Cerebellar cortex (tissue), 1 donor: Measurements from ENCODE around the gene UBTD2.
A peak's percentile ranks its signal among the peaks of the same experiment; 100 is the strongest.
"Not testable (repeated sequence)": the region's sequence is repeated elsewhere in the genome, so short reads cannot be mapped to it uniquely, and the experiment has no call there.

ENCODE experiments used
- DNase-seq: peaks from one replicate; pipeline ENCODE4 v3.0.0-alpha.2; 2015; ENCODE audit warnings: low spot score

Gene UBTD2, protein sequence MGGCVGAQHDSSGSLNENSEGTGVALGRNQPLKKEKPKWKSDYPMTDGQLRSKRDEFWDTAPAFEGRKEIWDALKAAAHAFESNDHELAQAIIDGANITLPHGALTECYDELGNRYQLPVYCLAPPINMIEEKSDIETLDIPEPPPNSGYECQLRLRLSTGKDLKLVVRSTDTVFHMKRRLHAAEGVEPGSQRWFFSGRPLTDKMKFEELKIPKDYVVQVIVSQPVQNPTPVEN

DNA sequence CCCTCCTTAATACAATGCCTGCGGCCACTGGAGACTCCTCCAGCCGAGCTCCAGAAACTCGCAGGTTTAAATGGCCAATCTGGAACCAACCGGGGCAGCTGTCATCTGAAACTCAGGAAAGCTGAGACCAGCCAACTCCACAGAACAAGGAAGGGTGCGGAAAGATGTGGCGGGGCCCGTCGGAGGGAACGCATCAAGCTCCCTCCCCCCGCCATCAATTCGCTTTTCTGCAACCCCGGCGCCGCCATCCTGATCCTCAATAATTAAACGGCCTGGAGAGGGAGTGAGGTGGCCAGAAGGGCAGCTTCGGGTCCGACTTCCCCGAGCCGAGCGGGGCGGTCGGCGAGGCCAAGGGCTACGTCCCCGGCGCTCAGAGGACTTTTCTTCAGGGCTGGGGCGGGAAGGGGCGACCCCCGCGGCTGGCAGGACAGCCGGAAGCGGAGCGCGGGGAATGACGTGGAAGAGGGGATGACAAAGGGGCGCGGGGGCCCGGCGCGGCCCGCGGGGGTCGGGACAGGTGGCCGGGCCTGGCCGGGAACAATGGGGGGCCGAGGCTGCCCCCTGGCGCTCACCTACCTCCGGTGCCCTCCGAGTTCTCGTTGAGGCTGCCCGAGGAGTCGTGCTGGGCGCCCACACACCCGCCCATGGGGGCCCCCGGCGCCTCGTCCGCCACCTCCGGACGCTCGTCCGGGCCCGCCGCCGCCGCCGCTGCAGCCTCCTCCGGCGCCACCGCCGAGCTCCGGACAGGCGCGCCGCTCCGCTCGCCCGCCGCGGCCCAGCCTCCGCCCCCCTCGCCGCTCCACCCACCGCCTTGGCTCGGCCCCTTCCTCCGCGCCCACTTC lies at the start of gene UBTD2:
Gene UBTD2 (minus strand): TSS at position 745 of the 842 bp plus-strand sequence. CDS start 99 bp downstream, at position 646.
- peak; percentile 78 for DNase-seq

DNA sequence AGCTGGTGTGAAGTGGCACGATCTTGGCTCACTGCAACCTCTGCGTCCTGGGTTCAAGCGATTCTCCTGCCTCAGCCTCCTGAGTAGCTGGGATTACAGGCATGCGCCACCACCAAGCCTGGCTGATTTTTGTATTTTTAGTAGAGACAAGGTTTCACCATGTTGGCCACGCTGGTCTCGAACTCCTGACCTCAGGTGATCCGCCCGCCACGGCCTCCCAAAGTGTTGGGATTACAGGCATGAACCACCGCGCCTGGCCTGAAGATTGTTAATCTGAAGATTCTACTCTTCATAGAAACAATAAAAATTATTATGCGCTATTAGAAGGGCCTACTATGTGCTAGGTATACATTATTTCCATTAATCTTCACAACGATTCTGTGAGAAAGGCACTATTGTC lies 43.3 kb upstream of the UBTD2 start:
- DNase-seq = not testable (repeated sequence)

DNA sequence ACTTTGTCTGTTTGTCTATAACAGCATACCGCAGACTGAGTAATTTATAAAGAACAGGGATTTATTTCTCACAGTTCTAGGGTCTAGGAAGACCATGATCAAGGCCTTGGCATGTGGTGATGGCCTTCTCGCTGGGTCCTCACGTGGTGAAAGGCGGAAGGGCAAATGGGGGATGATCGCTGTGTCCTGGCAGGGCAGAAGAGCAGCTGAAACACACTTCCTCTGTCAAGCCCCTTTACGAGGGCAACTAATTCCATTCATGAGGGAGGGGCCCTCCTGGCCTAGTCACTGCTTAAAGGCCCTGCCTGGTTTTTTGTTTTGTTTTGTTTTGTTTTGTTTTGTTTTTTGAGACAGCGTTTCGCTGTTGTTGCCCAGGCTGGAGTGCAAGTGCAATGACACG lies 41.9 kb upstream of the UBTD2 start:
- DNase-seq = no peak

DNA sequence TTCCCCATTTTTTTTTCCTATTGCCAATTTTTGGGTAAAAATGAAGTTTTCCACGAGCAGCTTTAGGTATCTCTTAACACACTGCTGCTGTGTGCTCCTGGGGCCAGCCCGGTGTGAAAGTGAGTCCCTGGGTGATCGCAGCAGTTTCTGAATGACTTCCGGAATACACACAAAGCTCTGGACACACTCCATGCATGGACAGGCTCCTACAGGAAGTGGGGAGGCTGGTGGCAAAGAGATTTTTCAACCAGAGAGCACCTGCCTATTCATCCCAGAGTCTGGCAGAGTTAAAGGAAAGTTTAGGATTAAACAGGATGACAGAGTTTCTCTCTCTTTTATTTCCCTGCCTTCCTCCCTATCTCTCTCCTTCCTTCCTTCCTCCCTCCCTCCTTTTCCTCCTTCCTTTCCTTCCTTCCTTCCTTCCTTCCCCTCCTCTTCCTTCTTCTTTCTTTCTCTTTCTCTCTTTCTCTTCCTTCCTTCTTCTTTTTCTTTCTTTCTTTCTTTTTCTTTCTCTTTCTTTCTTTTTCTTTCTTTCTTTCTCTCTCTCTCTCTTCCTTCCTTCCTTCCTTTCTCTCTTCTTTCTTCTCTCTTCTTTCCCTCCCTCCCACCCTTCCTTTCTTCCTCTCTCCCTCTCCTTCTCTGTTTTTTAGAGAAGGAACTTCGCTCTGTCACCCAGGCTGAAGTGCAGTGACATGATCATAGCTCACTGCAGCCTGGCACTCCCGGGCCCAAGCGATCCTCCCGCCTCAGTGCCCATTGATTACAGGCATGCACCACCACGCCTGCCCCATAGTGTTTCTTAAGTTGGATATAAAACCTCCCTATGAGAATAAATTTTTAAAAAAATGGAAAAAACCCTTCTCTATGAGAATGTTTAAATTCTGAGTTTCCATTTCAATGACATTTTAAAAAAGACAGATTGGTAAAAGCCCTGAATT lies 38.7 kb upstream of the UBTD2 start:
- DNase-seq = no peak

DNA sequence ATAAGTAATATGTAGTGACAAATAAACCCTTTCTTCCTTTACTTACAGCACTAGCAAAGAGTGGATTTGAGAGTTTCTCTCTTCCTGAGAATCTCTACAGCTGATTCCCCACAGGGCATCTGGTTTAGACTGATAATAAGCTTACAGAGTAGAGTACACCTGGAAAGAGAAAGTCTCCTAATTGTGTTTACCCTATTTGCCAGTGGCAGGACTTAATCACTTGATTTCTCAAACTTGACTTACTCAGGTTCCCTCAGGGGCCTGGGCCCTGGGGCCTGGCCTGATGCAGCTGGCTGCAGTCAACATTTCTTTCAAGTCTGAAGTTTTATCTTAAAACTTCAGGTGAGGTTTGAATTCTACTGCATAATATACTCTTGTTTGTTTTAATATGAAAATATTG lies 38.0 kb upstream of the UBTD2 start:
- DNase-seq = no peak

DNA sequence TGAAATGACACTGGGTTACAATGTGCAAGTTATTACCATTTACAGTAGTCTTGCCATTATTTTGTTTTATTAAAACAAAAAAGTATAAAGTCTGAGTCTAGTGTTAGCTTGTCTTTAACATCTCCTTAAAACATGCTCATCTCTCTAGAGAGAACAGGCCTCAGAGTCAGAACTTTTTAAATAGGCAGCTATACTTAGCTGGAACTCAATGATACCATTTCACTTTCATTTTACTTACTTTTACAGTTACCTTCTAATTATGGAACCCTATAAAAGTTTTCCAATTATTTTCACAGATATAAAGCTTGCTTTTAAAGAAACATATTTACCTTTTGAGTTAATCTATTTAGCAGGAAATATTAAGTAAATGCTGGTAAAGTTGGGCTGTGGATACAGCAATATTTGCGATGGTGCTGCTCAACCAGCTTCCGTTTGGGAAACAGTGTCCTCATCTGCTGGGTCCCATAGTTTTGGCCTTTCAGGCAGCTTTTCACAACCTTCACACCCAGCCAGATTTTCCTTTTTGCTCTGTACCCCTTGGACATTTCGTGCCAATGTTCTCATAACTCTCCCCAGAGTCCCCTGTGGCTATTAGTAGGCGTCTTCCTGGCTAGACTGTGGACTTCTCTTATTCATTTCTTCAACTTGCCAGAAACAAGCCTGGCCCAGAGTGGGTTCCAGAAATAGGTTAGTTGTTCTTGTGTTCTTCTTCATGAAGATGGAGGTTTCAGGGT lies 36.3 kb upstream of the UBTD2 start:
- DNase-seq = no peak

DNA sequence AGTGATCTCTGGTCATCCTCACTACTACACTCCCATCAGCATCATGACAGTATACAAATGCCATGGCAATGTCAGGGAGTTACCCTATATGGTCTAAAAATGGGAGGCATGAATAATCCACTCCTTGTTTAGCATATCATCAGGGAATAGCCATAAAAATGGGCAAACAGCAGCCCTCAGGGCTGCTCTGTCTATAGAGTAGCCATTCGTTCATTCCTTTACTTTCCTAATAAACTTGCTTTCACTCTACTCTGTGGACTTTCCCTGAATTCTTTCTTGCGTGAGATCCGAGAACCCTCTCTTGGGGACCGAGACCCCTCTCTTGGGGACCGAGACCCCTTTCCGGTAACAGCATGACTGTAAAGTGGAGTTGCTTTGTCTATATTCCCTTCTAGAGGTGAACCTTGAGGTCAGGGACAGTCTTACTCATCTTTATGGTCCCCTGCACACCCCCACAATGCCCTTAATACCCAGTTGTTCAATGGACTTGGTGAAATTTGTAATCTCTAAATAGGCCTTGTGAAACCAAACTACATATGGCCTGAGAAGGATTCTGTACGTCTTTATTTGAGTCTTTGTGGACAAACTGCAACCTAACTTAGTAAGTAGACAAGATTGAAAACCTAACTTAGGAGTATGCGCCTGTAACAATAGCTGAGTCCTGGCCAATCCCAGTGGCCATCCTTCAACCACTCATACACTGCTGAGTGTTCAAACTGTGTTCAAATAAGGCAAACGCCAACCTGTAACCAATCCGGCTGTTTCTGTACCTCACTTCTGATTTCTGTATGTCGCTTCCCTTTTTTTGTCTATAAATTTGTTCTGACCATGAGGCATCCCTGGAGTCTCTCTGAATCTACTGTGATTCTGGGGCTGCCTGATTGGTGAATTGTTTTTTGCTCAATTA lies 32.3 kb upstream of the UBTD2 start:
- DNase-seq = no peak

DNA sequence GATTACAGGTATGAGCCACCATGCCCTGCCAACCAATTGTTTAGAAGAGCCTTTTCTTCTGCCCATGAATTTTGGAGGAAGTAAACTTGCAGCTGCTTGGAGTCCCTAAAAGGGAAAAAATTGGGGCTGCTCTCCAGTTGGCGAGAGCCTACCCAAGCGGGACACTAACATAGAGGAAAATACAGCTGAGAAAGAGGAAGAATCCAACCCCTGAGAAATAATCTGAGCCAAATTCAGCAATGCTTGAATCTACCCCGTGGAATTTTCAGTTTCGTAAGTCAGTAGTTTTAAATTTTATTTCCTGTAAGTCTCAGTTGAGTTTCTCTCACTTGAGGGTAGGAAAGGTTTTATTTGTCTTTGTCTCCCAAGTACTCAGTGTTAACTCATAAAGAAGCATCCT lies 30.4 kb upstream of the UBTD2 start:
- DNase-seq = no peak

DNA sequence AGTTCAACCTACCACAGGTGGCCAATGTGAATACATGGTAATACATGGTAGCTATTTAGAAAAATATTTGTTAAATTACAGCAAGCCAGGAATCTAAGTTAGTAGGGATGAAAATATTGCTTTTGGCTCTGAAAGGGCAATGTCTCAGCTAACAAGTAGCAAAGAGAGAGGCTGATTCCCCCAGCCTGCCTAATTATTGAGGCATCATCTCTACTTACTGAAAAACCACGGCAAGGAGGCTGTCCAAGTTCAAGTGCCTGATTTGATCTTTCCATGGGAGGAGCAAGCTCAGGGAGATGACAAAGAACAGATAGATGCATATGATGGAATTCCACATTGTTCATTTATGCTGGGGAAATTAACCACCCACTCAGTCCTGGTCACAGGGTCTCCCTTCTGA lies 28.7 kb upstream of the UBTD2 start:
- no peak for DNase-seq

DNA sequence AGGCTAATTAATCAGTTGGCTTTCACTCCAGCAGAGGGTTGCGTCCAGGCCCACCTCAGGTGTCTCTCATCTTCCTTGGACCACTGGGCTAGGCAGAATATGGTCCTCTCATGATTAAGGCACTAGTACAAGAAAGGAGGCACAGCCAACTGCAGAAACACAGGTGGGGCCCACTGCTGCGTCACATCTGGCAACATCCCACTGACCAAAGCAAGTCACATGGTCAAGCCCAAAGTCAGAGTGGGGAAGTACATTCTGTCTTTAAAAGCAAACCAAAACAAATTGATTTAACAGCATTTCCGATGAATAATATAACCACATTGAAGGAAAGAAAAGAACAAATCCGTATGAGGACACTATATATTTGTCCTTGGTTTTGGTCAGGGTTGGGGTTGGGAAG lies 28.0 kb upstream of the UBTD2 start:
- no peak for DNase-seq

DNA sequence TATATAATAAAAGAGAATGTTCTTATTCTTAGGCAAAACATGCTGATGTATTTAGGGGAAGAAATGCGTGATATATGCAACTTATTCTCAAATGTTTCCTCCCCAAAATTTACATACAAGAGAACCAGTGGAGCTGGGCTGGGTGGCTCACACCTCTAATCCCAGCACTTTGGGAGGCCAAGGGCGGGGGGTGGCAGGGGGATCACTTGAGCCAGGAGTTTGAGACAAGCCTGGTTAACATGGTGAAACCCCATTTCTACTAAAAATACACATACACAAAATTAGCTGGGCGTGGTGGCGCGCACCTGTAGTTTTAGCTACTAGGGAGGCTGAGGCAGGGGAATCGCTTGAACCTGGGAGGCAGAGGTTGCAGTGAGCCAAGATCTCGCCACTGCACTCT lies 27.5 kb upstream of the UBTD2 start:
- DNase-seq = no peak

DNA sequence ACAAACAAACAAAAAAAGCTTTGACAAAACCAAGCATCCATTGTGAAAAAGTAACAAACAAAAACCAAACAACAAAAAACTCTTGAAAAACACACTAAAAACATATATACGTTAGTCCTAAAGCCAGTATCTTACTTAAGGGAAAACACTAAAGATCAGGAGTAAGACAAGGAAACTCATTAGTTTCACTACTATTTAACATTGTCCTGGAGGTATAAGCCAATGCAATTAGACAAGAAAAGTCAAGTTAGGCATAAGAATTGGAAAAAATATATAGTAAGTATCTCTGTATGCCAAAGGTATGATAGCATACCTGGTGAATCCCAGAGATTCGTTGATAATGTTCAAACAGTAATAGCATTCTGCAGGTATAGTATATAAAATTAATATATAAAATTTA lies 21.8 kb upstream of the UBTD2 start:
- no peak for DNase-seq

DNA sequence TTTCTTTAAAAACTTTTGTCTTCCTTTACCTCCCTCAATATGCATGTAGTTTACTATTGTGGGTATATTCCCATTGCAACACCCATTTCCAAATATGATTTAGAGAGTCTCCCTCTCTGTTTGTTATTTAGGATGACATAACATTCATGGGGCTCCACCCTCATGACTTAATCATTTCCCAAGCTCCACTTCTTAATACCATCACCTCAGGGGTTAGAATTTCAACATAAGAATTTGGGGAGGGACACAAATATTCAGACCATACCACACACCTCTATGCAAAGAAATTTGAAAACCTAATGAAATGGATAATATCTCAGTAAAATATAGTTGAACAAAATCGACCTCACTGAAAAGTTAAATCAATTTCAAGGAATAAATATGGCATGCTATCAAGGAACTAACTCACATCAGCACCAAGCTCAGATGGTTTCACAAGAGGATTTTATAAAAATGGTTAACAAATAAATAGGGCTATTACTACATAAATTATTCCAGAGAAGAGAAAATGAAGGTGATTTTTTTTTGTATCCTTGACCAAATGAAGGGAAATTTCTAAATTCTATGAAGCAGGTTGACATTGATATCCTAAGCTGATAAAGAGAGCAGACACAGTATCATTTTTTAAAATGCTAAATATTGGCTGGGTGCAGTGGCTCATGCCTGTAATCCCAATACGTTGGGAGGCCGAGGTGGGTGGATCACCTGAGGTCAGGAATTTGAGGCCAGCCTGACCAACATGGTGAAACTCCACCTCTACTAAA lies 20.2 kb upstream of the UBTD2 start:
- no peak for DNase-seq

DNA sequence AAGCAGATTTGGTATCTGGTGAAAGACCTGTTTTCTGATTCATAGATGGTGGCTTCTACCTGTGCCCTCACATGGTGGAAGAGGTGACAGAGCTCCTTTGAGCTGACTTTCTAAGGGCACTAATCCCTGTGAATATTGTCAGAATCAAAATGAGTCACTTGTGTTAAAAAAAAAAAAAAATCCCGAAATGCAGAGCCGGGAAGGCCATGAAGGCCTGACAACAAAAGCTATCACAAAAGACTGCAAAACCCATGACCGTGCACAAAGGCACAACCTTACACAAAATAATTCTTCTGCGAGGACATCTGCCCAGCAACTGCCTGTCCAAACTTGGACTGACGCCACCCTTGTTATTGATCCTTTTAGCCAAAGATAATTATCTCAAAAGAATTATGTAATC lies 19.6 kb upstream of the UBTD2 start:
- no peak for DNase-seq

DNA sequence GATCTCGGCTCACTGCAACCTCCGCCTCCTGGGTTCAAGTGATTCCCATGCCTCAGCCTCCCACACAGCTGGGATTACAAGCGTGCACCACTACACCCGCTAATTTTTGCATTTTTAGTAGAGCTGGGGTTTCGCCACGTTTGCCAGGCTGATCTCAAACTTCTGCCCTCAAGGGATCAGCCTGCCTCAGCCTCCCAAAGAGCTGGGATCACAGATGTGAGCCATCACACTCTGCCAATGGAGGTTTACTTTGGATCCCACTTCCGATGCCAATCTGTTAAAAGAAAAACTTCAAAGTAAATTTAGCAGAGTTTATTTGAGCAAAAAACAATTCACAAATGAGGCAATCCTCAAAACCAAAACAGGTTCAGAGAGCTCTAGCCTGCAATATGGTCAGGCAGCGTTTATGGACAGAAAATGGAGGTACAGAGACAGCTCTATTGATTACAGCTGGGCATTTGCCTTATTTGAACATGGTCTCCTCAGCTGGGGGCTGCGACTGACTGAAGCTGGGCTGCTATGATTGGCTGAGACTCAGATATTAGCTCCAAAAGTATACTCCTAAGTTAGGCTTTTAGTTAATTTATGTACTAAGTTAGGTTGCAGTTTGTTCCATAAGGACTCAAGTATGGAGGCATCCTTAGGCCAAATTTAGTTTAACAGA lies 18.6 kb upstream of the UBTD2 start:
- DNase-seq = no peak

DNA sequence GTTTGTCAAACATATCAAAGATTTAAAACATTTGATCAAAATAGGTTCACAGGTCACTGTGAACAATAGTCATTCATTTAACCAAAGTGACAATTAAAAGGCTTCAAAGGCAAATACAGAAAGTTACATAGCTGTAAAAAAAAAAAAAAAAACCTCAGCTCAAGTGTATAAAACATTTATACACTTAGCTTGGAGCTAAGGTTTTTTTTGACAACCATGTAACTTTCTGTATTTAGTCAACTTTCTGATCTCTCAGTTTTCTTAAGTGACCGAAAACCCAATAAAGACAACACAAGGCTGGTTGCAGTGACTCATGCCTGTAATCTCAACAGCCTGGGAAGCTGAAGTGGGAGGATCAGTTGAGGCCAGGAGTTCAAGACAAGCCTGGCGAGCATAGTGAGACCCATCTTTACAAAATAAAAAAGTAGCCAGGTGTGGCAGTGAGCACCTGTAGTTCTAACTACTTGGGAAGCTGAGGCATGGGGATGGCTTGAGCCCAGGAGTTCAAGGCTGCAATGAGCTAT lies 16.4 kb upstream of the UBTD2 start:
- no peak for DNase-seq

DNA sequence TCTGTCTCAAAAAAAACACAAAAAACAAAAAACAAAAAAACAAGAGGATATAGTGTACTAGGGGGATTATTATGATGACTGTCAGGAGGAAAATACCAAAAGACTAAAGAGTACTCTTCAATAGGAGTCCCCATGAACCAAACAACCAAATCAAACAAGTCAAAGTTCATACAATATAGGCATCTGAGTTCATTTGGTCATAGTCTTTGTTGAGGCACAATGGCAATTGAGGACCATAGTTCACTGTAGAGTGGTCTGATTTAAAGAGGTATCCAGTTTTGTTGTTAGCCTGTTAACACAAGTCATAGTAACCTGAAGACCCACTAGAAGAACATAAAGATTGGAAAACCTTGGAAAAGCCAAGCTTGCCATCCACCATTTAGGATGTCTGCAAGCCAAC lies 11.3 kb upstream of the UBTD2 start:
- DNase-seq = no peak

DNA sequence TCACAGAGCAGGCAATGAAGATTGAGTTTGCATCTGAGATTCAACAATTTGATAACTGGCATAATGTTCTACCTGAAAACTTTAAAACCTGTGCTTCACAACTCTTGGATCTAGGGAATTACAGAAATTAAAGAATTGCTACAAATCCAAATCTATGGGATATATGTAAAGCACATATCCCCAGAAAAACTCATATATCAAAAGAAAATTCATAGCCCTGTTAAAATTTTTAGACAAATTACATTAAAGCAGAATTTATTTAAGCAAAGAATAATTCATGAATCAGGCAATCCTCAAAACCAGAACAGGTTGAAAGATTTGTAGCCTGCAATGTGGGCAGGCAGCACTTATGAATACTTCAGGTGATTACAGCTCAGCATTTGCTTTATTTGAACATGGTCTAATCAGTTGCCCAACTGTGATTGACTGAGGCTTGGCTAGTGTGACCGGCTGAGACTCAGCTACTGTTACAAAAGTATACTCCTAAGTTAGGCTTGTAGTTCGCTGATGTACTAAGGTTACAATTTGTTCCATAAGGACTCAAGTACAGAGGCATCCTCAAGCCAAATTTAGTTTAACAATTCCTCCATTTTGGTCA lies 10.3 kb upstream of the UBTD2 start:
- no peak for DNase-seq
